ENCODE results near the gene CD2AP. TPM values are rescaled to one million over a fixed set of nuclear protein-coding genes. Genes with fewer than 3 reads are reported as not detected.
"Not testable (repeated sequence)": the region's sequence is repeated elsewhere in the genome, so short reads cannot be mapped to it uniquely, and the experiment has no call there.

CD2AP gene
- total RNA-seq, 2 experiments from 2014 or later, result 28.3 to 29.2 TPM

DNA sequence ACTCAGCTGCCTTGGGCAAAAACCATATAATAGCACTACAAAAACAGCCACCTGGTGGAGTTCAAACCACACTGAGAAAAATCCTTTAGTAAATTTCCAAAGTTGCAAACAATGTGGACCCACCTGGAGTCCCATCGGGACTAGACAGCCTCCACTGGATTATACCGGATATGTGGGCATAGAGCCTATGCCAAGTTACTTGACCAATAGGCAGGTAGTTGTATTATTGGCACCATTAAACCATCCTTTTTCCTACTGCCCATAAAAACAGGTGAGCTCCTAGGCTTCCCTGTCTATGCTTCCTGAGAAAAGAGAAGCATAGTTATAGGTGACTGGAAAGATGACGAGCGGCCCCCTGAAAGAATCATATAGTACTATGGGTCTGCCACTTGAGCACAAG is 169.1 kb downstream of the CD2AP start:
- Mint-ChIP-seq H3K4me3 (no peak overlapping the region), H3K9me3 (no peaks in the 10 kb centered on the region), H3K27me3 (peaks cover under 1% of the 10 kb centered on the region), H3K36me3 (ENCODE audit: low read depth) (no peaks in the 10 kb centered on the region), H3K4me1 (ENCODE audit: low read depth) (no peaks in the 10 kb centered on the region), H3K27ac (no peak overlapping the region)
- TF ChIP-seq, protein P1, sequence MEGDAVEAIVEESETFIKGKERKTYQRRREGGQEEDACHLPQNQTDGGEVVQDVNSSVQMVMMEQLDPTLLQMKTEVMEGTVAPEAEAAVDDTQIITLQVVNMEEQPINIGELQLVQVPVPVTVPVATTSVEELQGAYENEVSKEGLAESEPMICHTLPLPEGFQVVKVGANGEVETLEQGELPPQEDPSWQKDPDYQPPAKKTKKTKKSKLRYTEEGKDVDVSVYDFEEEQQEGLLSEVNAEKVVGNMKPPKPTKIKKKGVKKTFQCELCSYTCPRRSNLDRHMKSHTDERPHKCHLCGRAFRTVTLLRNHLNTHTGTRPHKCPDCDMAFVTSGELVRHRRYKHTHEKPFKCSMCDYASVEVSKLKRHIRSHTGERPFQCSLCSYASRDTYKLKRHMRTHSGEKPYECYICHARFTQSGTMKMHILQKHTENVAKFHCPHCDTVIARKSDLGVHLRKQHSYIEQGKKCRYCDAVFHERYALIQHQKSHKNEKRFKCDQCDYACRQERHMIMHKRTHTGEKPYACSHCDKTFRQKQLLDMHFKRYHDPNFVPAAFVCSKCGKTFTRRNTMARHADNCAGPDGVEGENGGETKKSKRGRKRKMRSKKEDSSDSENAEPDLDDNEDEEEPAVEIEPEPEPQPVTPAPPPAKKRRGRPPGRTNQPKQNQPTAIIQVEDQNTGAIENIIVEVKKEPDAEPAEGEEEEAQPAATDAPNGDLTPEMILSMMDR (IDR thresholded peaks at IDR 0.05), result no peak
- POLR2A ChIA-PET, result no interaction called here
- intact Hi-C loops (cut with micrococcal nuclease), result no loop called here
- DNase-seq (no peak), ATAC-seq (no peak)
- CTCF ChIA-PET, result interaction anchor here (1.1 to 1.4 kb wide), 3 partner anchors 9 to 67 kb away, joined by 3 to 6 read pairs (median 3); no protein-coding TSS in a partner anchor

DNA sequence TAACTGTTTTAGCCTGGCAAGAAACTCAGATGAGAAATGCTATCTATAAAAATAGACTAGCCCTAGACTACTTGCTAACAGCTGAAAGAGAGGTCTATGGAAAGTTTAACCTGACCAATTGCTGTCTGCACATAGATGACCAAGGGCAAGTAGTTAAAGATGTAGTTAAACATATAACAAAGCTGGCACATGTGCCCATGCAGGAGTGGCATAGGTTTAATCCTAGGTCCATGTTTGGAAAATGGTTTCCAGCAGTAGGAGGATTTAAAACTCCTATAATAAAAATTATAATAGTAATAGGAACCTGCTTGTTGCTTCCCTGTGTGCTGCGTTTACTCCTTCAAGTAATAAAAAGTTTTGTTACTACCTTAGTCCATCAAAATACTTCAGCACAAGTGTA is 169.6 kb downstream of the CD2AP start:
- Mint-ChIP-seq H3K27ac (no peak overlapping the region), H3K4me1 (ENCODE audit: low read depth) (no peaks in the 10 kb centered on the region), H3K36me3 (ENCODE audit: low read depth) (no peaks in the 10 kb centered on the region), H3K27me3 (no peaks in the 10 kb centered on the region), H3K9me3 (no peaks in the 10 kb centered on the region), H3K4me3 (no peak overlapping the region)
- intact Hi-C loops (cut with micrococcal nuclease), result no loop called here
- ATAC-seq (no peak), DNase-seq (no peak)
- TF ChIP-seq, protein P1 (IDR thresholded peaks at IDR 0.05), result no peak
- ChIA-PET CTCF (interaction anchor here (1.1 to 1.4 kb wide), 3 partner anchors 10 to 66 kb away, joined by 3 to 6 read pairs (median 3); no protein-coding TSS in a partner anchor), POLR2A (no interaction called here)

DNA sequence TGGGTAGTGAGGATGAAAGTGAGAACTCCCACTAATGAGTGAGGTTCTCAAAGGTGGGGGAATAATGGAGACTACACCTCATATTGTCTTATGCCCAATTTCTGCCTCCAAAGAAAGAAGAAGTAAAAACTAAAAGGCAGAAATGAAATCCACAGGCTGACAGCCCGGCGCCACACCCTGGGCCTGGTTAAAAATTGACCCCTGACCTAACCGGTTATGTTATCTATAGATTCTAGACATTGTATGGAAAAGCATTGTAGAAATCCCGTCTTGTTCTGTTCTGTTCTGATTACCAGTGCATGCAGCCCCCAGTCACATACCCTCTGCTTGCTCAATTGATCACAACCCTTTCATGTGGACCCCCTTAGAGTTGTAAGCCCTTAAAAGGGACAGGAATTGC is 170.0 kb downstream of the CD2AP start:
- CTCF ChIA-PET, result interaction anchor here (0.7 to 1.4 kb wide), 4 partner anchors 10 to 87 kb away, joined by 3 to 6 read pairs (median 3); no protein-coding TSS in a partner anchor
- H3K36me3 Mint-ChIP-seq (ENCODE audit: low read depth); POLR2A ChIA-PET: not testable (repeated sequence)

DNA sequence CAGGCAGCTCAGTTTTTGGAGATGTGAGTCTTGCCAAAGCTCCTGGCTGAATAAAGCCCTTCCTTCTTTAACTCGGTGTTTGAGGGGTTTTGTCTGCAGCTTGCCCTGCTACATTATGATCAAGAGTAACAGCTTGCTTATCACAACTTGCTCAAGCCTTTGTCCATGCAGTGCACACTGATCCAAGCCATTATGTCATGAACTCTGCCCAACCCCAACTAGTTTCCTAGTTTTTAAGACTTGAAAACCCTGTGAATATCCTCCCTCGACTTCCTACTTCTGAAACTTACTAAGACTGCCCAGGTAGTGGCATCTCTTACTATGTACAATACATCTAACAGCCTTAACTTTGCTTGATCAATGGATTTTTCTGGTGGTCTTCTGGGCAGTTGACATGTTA is 170.4 kb downstream of the CD2AP start:
- DNase-seq (no peak), ATAC-seq (no peak)
- CTCF ChIA-PET, result interaction anchor here (0.7 to 1.4 kb wide), 2 partner anchors 11 to 87 kb away, joined by 3 read pairs; no protein-coding TSS in a partner anchor
- Mint-ChIP-seq H3K36me3 (ENCODE audit: low read depth) (no peaks in the 10 kb centered on the region), H3K27me3 (no peaks in the 10 kb centered on the region), H3K4me3 (no peak overlapping the region), H3K4me1 (ENCODE audit: low read depth) (no peaks in the 10 kb centered on the region), H3K27ac (no peak overlapping the region), H3K9me3 (no peaks in the 10 kb centered on the region)
- TF ChIP-seq, protein P1 (IDR thresholded peaks at IDR 0.05), result no peak
- intact Hi-C loops (cut with micrococcal nuclease), result no loop called here
- POLR2A ChIA-PET, result no interaction called here

More for the DNA sequence above, 170.0 kb downstream of the CD2AP start:
- H3K4me3 Mint-ChIP-seq; intact Hi-C loops (cut with micrococcal nuclease); DNase-seq; H3K4me1 Mint-ChIP-seq (ENCODE audit: low read depth); ATAC-seq; H3K27me3 Mint-ChIP-seq; H3K9me3 Mint-ChIP-seq; H3K27ac Mint-ChIP-seq: not testable (repeated sequence)

DNA sequence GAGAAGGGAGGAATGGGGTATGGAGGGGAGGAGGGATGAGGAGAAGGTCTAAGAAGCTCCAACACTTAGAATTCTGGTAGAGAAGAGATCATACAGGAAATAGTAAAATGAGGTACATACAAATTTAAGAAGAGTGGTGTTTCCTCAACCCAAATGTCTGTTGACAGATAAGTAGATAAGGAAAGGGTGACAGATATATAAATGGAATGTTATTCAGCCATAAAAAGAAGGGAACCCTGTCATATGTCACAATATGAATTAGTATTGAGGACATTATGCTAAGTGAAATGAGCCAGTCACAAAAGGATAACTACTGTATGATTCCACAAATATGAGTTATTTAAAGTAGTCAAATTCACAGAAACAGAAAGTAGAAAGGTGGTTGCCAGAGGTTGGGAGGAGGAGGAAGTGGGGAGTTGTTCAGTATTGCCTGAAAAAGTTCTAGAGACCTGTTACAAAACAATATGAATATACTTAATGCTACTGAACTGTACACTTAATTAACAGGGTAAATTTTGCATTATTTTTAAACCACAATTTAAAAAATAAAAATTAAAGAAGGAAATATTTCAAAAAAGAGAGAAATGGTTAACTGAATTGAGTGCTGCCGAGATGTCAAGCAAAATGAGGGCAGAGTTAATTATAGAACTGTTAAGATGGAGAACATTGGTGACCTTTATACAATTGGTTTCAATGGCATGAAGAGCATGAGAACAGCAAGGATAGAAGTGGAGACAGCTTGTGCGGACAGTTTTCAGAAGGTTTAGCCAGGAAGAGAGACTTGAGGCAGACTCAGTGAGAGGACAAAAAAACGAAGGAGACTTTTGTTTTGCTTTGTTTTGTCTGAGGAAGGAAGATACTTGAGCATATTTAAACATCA is 173.2 kb downstream of the CD2AP start:
- TF ChIP-seq, protein P1 (IDR thresholded peaks at IDR 0.05), result no peak
- ChIA-PET CTCF (no interaction called here), POLR2A (no interaction called here)
- H3K4me1 Mint-ChIP-seq (ENCODE audit: low read depth), result peaks cover 1% of the 10 kb centered on the region
- no peaks in the 10 kb centered on the region for H3K36me3 Mint-ChIP-seq (ENCODE audit: low read depth)
- H3K27ac Mint-ChIP-seq, result no peak overlapping the region
- ATAC-seq, result no peak
- H3K9me3 Mint-ChIP-seq, result no peaks in the 10 kb centered on the region
- intact Hi-C loops (cut with micrococcal nuclease), result no loop called here
- DNase-seq, result no peak
- no peak overlapping the region for H3K4me3 Mint-ChIP-seq
- H3K27me3 Mint-ChIP-seq, result no peaks in the 10 kb centered on the region
